Activated effector memory CD4-positive, alpha-beta T cell treated with anti-CD3 and anti-CD28 coated beads, Interleukin-2, amount 50 U/mL, for 16 hours (primary cell): ENCODE measurements around the gene PTPRD.

ENCODE experiments used
- DNase-seq: peaks from one replicate; pipeline ENCODE4 v3.0.0-alpha.2; 2020

PTPRD gene

DNA sequence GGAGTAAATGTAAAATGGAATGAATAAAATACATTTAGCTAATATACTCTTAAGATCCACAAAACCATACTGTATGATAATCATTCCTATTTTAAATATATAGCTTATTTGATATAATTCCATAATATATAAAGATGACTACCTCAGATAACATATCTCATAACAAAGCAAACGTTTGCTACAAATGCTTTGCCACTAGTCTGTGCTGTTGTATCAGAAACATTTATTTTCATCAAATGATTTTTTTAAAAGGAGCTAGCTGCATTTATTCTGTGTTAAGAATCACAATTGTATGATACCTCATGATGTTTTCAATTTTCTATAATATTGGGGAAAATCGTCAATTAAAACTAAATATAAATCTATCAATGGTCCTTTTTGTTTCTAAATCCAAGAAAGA is 567.2 kb downstream of the PTPRD start:
- DNase-seq: no peak

DNA sequence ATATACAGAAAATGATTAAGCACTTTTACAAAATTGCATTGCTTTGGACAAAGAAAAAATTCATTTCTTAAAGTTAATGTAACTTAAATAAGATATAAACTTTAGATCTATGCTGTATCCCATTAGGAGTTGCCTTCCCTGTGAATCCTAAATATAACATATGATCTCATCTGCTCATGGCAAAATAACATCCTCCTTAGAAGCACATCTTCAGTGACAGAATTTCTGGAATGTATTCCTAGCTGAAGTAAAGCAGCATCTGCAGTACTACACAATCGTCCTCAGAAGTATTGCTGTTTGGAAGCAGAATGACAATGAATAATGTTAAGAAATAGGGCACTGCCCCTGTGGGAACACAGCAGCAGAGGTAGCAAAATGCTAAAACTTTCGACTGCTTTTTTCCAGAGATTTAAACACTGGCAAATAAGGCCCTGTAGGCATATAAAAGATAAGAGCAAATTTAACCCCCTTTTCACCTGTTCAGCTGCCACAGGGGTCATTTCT is 571.0 kb downstream of the PTPRD start:
- DNase-seq: no peak

DNA sequence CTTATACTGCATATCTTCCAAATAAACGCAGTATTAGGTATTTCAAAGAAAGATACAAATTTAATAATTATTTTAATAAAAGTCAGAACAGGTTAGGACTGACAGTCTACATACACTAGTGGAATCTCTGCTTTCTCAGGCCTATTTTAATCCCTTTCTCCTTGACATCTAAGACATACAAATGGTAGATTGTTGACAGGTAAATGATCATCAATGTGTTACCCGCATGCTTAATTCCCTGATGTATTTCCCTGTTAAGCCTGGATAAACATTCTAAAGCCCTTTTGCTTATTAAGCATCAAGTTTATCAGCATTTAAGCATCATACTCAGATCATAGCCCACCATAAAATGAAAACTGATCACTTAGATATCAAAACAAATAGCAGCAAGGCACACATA is 576.7 kb downstream of the PTPRD start:
- no peak for DNase-seq

DNA sequence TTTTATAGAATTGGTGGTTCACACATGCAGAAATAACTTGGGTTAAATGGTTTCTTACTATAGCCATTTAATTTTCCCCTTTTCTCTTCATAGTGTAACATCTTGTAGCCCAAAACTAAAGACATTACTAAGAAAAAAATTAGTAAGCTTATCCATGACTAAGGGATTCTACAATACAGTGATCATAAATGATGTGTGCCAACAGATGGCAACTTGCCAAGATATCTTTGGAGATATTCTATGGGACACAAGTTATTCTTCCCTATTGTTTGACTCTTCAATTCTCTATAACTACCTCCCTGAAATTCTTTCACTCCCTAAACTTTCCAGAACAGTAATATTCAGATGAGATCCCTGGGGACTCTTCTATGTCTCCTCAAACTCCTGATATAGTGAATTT is 580.6 kb downstream of the PTPRD start:
- DNase-seq: no peak

DNA sequence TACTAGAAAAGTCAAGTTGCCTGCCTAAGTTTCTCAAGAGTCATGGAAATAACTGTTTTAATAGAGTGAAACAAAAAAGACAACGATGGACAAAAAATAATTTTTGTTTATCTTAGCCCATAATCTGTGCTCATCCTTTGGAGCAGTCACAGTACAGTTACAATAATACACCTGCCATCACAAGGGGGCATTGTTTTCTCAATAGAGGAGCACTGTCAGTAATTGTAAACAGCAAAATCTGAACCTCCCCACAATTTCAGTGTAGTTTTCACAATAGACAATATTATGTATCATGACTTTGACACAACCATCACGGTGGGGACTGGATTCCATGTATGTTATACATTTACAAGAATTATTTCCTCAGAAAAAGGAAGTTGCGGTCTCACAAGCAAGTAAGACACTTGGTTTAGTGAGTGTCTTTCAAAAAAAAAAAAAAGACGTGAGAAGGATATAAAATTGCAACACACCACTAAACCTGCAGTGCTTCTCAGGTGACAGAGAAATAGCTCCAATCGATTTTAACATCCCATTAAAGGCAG is 586.3 kb downstream of the PTPRD start:
- DNase-seq: no peak

DNA sequence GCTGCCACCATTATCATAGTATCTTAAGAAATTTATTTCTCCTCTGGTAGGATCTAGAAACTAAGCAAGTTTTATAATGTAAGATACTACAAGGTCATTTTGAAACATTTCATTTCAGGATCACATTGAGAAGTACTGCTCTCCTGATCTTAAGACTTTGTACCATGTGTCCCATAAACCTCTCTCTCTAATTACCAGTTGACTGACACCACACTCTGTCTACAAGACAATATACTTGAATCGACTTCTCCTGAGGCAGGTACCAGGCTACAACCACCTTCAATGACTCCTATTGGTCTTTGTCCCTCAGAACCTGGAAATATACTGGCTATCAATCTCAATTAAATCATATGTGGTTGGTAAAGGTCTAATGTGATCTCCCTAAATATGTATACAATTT is 597.0 kb downstream of the PTPRD start:
- no peak for DNase-seq

DNA sequence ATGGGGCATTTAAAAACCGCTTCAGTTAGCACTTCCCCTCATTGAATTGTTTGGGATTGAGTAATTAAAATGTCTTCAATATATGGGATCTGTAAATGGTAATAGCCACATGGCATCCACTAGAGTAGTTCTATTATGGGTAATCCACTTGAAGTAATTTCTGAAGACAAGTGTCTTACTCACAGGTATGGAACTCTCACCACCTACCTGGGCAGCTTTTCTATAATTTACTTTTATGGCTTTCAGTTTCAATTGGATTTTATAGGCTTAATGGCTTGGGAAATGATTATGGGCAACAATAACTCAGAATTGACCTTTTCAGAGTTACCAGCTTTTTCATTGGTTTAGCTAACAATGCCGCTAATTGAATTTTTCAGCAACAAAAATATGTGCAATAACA is 597.9 kb downstream of the PTPRD start:
- DNase-seq: no peak

DNA sequence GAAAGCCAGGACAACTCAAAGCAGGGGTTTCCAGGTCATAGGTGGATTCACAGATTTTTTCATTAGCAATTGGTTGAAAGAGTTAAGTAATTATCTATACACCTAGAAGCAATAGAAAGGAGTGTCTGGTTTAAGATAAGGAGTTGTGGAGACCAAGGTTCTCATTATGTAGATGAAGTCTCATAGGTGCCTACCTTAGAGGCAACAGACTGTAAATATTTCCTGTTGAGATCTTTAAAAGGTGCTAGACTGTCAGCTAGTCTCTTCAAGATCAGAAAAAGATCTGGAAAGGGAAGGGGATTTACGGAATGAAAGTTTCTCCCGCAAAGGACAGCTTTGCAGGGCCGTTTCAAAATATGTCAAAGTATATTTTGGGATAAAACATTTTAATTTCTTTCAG is 603.4 kb downstream of the PTPRD start:
- no peak for DNase-seq

DNA sequence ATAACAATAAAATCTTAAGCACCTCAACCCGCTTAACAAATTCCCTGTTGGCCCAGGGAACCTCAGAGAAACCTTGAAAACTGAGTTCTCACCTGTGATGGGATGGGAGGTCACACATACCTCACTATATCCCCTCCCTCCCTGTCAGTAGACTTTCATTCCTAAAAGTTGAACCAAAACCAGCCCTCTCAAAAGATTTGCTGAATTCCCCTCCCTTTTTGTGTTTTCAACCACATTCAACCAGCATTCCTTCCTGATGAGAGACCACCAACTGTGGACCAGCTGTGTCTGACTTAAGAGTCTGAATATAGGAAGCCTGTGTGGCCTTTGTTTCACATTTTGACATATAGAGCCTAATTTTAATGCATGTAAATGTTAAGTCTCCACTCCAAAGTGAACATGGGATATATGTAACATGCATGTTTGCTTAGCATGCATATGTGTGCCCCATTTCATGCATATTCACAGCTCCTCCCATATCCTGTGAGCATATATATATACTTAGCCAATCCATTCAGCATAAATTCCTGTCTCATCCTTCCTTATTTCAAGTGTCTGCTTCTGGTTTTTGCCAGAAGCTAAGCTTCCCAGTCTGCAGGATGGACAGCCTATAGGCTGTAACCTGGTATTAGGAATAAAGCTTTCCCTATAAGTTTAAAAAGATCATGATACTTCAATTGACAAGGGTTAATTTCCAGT is 604.6 kb downstream of the PTPRD start:
- no peak for DNase-seq

DNA sequence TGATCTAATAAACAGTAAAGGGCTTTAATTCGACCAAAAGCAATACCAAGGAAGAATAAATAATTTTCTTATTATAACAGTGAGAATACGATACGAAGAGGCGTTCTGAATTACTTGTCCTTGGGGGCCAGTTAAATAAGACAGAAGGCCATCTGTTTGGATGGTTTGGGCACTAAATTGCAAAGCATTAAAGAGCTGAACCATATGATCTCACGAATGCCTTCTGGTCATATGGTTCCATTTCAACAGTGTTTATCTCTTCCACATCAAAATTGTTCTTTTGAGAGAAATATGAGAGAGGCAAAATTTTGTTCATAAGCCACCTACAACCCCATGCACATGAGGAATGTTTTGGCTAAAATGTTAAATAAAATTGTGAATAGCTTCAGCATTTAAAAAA is 605.4 kb downstream of the PTPRD start:
- no peak for DNase-seq

DNA sequence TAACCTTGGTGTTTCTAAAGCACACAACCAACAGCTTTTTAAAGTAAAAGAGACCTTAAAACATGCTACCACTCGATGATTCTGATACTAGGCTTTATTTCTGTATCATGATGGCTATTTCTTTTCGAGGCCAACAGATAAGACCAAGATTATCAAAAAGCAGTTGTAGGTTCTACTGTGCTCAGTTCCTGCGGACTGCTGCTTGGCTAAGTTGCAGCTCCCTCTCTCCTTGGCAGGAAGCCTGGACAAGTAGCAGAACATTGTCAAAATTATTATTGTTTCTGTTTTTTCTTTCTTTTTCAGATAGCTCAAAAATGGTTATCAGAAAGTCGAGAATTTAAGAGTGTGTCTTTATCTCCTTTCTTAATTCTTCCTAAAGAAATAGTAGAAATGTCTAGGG is 607.6 kb downstream of the PTPRD start:
- DNase-seq: no peak

DNA sequence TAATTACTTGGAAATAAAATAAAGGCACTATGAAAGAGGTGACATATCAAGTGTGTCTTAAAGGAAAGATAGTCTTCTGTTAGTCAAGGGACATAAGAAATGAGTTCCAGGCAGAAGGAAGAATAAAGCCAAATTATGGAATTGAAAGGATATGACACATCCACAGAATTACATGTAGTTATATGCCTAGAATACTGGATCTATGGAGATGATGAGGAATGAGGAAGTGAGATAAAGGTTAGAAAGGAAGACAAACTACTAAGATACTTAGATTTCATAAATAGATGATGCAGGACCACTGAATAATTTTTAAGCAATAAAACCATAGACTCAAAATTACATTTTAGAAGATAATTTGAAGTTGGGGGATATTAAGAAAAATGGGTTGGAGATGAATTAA is 609.8 kb downstream of the PTPRD start:
- no peak for DNase-seq

DNA sequence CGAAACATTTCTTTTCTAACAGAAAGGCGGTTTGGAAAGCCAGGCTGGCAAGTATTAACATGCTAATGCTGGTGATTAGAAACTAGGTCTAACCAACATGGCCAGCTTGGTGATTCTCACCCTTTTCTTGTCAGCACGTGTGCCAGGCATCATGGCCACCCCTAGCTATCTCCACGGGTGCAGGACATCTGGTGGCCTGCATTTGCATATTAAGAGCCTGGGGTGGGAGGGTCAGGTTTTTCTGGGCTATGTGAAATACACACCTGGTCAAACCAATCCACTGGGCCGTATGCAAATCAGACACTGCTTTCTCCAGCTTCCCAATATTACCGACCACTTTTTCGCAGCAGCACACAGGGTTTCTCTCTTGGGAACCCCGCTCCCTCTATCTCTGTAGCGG is 612.1 kb downstream of the PTPRD start:
- no peak for DNase-seq

DNA sequence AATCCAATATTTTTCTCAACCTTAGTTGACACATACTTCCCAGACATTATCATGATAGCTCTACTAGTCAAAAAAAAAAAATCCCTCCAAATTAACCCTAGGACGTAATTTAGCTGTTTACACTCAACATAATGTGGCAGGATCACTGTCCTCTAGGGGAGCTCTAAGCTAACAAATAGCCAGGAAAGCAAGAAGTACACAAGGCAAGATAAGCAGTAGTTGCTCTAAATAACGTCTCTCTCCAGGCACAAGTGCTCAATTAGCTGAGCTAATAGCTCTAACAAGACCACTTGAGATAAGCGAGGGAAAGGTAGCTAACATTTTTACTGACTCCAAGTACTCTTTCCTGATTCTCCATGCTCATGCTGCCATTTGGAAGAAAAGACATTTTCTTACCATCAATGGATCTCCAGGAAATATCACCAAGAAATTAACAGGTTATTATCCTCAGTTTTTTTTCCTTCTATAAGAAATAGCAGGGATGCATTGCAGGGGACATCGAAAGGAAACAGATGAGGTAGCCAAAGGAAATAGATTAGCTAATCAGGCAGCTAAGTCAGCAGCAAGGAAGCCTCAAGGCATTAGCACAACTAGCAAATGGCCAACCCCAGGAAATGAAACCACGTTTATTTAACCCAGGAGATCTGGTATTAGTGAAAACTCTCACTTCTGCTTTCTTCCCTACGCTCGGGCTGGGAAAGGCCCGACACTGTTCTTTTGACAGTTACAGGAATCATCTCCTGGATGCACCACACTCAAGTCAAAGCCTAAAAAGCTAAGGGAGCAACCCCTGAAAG is 614.1 kb downstream of the PTPRD start:
- DNase-seq: no peak

DNA sequence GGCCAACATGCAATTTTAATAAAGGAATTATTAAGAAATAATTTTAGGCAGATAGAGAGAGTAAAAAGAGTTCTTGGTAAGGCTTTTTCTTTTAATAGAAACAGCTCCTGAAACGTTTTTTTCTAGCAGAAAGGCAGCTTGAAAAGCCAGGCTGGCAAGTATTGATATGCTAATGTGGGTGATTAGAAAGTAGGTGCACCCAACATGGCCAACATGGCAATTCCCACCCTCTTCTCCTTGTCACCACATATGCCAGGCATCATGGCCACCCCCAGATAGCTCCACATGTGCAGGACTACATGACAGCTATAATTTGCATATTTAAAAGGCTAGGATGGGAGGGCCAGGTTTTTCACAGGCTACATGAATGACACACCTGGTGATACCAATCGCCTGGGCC is 615.2 kb downstream of the PTPRD start:
- DNase-seq: no peak

DNA sequence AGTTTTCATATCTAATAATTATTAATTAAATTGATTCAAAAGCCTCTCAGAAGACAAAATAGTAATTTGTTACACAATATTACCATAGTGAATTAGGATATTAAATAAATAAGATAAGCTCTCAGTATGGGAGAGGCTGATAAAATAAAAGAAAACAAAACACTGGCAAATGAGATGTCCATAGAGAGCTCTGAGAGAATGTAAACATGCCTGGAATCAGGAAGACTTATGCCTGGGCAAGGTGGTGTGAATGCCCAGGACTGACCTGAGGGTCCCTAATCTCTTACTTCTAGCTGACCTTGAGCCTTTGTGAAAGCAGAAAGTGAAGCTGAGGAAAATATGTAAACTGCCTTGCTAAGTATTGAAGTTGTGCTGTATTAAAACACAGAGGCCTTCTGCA is 616.5 kb downstream of the PTPRD start:
- DNase-seq: no peak

DNA sequence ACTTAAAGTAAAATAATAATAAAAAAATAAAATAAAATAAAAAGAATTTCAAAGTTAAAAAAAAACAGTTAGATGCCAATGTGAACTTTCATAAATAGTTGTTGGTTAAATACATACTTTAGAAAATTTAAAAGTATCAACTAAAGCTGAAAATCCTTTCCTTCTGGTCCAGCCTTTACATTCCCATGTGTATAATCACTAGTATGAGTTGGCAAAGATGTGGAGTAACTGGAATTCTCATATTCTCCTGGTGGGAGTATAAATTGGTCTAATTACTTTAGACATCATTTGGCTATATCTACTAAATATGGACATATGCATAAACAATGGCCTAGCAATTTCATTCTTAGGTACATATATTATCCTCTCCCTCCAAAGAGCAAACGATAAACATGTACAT is 619.9 kb downstream of the PTPRD start:
- no peak for DNase-seq

DNA sequence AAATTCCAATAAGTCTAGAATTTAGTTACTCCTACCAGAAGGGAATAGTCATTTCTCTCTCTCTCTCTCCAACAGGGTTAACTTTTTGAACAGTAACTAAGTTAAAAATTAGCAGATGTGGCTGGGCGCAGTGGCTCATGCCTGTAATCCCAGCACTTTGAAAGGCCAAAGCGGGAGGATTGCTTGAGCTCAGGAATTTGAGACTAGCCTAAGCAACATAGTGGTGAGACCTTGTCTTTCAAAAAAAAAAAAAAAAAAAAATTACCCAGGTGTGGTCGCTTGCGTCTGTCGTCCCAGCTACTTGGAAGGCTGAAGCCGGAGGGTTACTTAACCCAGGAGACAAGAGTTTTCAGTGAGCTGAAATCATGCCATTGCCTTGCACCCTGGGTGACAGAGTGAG is 639.7 kb downstream of the PTPRD start:
- DNase-seq: no peak

DNA sequence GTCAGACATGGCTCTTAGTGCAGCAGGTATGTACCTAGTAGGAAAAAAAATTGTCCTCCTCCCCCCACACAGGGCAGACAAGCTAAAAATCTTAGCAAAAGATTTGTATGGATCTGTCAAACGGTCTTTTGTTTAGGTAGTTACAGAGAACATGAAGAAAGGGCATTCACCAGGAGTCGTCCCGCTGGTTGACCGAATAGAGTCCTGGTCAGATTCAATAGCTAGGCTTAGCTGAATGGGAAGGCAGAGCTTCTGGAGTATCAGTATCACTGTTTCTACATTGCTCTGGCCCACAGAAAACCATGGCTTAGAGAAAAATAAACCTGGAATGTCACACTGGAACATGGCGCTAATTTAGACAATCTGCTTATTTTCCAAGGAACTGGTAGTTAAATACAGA is 642.3 kb downstream of the PTPRD start:
- no peak for DNase-seq

DNA sequence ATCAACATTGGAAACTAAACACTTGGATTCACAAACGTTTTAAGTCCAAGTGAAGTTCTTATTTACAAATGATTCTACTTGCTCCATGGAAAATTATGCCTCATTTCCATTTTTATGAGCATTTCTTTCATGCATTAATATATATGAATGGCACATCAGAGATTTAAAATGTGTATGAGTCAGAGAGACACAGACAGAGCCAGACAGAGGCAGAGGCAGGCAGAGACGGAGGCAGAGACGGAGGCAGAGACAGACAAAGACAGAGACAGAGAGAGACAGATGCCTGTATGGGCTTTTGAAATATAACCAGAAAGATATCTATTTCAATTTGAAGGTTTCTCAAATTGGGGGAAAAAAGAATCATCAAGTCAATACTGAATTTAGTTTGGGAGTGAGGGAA is 649.0 kb downstream of the PTPRD start:
- no peak for DNase-seq

DNA sequence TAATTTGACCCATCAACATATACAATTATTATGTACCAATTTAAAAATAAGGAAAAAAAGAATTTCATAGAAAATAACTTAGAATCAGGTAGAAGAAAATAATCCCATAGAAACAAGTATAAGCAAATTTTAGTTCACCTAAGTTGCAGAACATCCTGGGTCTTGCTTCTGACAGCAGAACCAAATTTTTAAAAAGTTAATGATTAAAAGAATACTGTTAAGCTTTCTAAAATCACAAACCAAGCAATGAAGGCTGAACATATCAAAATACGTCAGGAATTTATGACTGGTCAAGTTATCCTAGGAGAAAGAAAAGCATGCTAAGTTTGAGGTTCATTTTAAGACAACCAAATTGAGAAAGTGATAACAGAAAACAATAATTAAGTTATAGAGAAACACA is 650.9 kb downstream of the PTPRD start:
- DNase-seq: no peak

DNA sequence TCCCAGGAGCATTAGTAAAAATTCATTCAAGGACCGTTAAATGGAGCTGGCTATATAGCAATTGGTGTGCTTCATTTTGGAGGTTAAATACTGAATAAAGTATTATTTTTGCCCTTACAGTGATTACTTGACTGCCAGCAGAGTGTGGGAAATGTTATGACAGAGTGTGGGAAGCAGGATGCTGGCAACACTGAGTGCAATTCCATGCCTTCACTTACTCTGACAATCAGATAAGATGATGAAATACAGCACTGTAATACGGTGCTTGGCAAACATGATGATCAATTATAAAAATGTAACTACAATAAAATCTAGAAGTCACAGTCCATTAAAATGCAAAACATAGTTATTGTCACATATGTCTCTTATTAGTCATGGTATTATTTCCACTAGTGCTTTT is 651.3 kb downstream of the PTPRD start:
- no peak for DNase-seq

DNA sequence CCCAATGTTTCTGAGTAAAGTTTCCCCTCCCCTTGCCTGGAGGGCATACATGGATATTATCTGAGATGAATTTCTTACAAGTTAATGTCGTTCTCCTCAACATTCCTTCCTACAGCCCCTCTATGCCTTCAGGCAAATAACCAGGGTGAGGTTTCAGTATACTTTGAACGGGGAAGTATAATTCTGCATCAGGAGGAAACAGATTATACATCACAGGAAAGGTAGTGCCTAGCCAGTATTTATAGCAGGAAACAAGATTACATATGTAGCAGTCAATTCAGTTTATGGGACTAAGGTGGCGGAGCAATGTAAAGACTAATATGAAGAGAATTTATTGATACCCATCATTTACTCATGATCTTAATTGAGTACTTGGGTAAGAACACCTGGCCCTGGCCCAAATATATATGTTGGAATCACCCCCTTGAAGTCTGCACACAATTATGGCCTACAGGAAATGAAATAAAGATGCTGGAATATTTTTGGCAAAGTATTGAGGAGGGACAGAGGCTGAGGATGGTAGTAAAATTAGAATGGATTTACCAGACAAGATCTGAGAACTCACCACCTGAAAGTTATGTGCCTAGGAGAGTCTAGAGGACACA is 661.1 kb downstream of the PTPRD start:
- no peak for DNase-seq

DNA sequence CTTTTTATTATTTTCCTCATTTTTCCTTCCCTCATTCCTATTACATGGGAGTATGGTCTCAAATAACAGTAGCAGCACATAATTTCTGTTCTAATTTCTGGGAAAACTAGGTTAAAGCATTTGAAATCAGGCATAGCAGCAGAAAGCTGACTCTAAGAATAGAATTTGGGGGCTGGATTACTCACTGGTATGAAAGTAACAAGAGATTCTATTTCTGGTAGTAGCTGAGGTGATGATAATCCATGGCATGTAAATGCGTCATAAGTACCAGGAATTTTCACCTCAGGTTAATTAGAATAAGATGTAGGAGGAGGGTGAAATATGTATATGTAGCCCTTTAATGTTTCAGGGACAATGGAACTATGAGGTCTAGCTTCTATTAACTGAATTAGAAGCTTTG is 662.0 kb downstream of the PTPRD start:
- DNase-seq: no peak
